ENCODE data around the gene PDILT.
A peak's percentile ranks its signal among the peaks of the same experiment; 100 is the strongest.

The PDILT gene

DNA sequence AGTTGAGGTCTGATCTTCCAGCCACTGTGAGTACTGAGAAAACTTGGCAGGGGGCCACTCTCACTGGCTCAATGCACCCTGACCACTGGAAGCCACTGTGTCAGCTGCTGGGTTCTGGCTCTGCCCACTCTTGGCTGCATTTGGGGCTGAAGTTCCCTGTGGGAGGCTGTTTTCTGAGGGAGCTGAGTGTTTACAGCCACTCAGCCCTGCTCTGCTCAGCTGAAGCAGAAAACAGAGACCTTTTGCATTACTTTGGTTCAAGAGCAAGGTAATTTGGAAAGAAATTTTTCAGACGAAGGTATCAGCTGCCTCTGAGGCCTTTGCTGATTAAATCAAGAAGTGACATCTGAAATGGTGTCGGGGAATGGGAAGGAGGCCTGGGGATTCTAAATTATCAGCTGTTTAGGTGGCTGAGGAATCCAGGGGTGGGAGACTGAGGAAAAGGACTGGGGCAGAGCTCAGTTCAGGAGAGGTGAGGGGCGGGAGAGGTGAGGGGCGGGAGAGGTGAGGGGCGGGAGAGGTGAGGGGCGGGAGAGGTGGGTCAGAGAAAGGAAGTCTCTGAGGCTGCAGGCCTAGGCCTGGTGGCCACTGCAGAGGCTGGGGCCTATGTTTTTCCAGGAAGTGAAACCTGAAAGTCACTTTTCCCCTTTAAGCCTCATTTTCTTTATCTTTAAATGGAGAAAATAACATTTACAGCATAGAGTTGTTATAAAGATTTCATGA, 5.0 kb upstream of the PDILT start, which contains the start of gene ACSM5:
TSS of gene ACSM5 (plus strand) at position 137 of the 723 bp plus-strand sequence. CDS start 1,951 bp downstream, outside the sequence.
- no peak for DNase-seq (ENCODE audit: low read depth in 1 of 2, low spot score in 1 of 2)

- no peak for DNase-seq (ENCODE audit: low read depth in 1 of 2, low spot score in 1 of 2)
Measured at GRCh38 chr16:20402651-20403050, 1.9 kb downstream of the PDILT start.

DNA sequence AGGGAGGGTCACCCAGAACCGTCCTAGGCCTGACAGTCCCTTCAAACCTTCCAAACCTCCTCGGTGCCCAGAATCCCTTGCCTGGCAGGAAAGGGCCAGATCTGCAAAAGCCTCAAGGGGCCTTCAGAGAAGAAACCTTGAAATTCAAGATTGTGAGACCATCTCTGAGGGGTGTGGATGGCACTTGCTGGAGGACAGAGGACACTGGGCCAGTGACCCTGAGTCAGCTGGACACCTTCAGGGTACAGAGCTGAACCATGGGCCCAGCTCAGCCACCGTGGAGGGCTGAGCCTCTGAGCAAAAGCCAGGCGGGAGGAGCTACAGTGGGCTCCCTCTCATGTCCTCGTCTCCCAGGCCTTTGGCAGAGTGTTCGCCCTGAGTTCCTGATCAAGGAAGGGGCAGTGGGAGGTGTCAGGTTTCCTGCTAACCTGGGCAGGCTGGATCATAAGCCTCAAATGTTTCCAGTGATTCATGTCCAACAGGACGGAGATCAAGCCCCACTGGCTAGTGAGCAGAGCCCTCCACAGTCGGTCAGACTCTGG, 3.0 kb downstream of the PDILT start:
- no peak for DNase-seq (ENCODE audit: low read depth in 1 of 2, low spot score in 1 of 2)

DNA sequence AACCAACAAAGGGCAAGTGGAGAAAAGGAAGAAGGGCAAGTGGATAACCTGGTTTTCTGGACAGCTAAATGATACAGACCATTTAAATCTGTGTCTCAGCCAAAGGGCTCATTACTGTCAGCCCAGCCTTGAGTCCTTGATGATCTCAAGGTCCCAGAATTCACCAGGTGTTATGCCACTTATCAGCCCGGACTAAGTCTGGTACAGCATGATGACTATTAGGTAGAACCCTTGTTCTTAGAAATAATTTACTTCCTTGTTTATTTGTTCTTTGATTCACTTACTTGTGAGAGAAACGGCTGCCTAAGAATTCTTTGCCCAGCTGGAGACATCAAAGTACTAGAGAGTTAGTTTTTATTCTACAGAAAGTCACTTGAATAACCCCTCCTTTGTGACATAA, 3.5 kb downstream of the PDILT start:
- DNase-seq (ENCODE audit: low read depth in 1 of 2, low spot score in 1 of 2) = no peak

DNA sequence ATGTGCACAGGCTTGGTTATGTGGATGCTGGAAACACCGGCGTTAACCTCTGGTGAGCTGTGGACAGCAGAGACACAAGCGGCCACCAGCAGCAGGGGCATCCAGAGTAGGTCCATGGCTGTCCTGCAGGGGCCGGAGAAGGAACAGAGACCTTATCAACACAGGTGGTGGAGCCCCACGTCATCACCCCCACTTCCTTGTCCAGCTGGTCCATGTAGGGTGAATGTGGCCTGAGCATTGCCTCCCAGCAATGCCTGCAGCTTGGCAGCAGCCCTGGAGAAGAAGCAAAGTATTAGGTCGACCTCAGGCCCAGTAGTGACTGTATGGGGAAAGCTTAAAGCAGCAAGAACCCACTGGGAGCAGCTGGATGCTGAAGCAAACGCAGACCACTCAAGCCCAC, 5.4 kb downstream of the PDILT start:
- no peak for DNase-seq (ENCODE audit: low read depth in 1 of 2, low spot score in 1 of 2)

DNA sequence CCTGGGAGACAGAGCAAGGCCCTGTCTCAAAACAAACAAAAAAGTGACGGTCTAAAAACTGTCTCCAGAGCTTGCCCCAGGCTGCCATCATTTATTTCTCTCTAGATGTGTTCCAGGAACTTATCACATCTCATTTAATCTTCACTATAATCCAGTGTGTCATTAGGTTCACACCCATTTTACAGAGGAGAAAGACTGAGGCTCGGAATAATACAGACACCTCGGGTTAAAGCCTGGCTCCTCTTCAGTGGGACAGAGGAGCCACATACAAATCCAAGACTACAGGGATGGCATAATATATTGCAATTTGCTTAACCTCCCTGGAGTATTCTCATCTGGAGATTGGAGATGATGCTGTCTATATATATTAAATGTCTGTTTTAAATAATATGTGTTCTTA, 5.9 kb downstream of the PDILT start:
- DNase-seq (ENCODE audit: low read depth in 1 of 2, low spot score in 1 of 2) = no peak

- DNase-seq (ENCODE audit: low read depth in 1 of 2, low spot score in 1 of 2) = no peak
Measured at GRCh38 chr16:20397468-20398074, 7.0 kb downstream of the PDILT start.

DNA sequence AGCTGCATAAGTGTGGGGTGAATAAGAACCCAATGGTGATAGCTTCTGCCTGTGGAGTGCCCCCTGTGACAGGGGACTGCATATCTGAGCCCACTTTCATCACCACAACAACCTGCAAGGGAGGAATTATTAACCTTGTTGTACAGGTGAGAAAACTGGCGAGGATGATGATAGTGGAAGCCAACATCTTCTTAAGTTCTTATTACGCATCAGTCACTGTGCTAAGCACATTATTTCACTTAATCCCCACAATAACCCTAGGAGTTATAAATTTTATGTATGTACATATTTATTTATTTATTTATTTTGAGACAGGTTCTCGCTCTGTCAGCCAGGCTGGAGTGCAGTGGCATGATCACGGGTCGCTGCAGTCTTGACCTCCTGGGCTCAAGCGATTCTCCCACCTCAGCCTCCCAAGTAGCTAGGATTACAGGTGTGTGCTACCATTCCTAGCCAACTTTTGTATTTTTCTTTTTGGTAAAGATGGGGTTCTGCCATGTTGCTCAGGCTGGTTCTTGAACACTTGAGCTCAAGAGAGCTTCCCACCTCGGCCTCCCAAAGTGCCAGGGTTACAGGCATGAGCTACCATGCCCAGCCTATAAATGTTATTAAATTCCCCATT, 7.6 kb downstream of the PDILT start:
- DNase-seq (ENCODE audit: low read depth in 1 of 2, low spot score in 1 of 2) = no peak

DNA sequence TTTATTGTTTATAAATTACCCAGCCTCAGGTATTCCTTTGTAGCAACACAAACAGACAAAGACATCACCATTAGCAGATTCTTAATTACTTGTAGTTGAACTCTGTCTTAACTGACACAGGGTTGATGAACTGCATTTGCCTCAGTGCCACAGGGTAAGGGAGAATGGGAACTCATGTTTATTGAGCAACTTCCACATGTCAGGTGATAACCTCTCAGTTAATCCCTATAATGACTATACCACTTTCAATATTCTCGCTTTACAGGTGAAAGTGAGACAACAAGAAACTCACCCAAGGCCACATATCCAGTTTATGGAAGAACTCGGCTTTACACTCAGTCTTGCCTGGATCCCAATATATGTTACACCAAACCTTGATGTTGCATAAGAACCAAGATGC, 8.6 kb downstream of the PDILT start:
- no peak for DNase-seq (ENCODE audit: low read depth in 1 of 2, low spot score in 1 of 2)

GRCh38 chr16:20393801-20394577, 10.5 kb downstream of the PDILT start:
- DNase-seq (ENCODE audit: low read depth in 1 of 2, low spot score in 1 of 2) = no peak

GRCh38 chr16:20391045-20391444, 13.5 kb downstream of the PDILT start:
- no peak for DNase-seq (ENCODE audit: low read depth in 1 of 2, low spot score in 1 of 2)

DNA sequence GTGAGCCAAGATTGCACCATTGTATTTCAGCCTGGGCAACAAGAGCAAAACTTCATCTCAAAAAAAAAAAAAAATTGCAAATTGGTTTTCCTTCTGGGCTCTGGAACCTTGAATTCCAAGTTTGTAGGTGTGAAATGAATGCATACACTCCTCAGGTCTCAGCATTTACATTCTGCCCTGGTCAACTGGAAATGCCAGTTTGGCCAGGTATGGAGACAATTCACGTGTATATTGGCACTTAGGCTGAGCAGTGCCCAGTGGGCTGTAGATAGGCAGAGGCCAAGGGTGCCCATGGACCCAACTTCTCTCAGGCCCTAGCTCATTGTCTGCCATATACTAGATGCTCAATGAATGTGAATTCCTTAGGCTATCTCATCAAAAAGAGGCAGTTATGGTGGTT, 15.7 kb downstream of the PDILT start:
- DNase-seq (ENCODE audit: low read depth in 1 of 2, low spot score in 1 of 2) = no peak

DNA sequence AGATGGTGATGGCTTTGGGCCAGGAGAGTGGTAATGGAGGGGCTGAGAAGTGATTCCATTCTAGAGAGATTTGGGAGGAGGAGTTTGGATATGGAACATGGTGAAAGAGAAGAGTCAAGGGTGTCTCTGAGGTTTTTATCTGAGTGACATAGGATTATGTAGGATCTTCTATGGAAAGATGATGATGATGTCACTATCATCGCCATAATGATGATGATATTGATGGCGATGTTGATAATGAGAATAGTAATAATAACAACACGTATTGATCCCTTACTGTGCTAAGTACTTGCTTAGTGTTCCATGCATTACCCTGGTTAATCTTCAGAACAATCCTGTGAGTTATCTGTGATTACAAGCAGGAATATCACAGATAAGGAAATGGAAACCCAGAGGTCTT, 16.6 kb downstream of the PDILT start:
- no peak for DNase-seq (ENCODE audit: low read depth in 1 of 2, low spot score in 1 of 2)

DNA sequence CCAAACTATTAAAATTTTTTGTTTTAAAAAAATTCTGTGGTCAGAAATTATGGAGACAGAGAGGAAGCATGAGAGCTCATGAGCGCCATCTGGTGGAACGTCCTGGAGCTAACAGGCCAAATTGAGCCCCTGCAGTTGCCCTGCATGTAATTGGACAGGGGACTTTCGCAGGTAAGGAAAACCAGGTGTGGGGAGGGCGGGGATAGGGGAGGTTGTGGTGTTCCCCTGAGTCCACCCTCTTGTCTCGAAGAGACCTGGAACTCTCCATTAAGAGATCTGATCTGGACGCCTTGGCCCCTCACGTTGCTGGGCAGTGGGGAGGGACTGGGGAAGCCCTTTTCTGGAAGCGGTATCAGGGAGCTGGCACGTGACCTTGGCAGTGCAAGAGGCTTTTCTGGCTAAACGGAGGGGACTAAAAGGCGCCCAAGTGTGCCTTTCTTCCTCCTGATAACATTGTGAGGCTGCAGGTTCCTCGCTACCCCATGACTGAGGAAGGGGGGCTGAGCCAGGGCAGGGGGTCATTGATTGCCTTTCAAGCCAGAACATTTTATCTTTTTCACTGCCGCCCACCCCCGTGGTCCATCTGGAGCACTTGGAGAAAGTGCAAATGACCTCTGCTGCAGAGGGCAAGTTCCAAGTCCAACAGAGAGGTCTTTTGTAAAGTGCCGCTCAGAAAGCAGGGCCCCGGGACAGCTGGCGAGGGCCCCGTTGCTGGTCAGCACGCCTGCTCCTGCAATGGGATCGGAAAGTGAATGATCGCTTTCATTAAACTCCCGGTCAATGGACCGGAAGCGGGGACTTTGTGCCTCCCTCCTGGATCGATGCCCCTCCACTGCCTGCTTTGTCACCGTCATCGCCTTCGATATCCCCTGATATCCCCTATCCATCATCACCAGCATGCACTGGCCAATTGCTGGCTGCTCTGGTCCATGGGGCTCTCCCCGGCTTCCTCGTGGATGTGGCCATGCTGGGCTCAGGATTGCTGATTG, 18.4 kb downstream of the PDILT start:
- DNase-seq (ENCODE audit: low read depth in 1 of 2, low spot score in 1 of 2) = peak; percentile 13 to 16

DNA sequence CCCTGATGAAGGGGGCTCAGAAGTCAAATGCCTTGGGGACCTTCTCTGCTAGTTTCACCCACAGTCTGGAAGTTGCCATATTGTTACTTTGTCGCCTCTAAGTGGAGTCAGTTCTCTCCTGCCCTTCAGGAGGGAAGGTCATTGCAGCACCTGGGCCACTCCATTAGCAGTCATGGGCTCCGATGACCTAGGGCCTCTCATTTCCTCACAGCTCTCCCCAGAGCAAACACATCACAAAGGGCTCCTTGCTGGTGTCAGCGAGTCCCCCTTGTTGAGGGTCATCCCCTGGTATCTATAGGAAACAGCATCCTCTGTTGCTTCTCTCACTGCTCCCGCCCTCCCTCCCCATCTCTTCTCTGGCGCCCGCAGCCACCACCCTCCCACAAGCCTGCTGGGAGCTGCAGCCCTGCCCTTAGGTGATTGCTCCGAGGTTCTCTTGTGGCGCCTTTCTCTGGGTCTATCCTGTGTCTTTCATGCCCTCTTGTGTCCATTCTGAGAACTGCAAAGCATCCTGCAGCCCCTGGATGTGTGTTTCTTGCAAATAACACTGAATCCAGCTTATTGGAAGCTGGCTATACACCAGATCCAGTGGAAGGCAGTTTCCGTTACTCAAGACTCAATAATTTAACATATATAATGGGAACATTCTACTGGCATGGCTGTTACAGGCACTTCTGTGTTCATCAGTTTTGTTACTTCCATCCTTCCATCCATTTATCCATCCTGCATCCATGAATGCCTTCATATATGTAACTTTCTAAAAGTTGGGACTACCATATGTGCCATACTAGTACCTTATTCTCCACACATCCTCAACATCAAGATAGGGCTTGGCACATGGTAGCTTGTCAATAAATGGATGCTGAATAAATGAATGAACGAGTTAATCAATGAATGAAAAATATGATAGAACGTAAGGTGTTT, 21.2 kb downstream of the PDILT start:
- peak; percentile 1 to 40 for DNase-seq (ENCODE audit: low read depth in 1 of 2, low spot score in 1 of 2)

DNA sequence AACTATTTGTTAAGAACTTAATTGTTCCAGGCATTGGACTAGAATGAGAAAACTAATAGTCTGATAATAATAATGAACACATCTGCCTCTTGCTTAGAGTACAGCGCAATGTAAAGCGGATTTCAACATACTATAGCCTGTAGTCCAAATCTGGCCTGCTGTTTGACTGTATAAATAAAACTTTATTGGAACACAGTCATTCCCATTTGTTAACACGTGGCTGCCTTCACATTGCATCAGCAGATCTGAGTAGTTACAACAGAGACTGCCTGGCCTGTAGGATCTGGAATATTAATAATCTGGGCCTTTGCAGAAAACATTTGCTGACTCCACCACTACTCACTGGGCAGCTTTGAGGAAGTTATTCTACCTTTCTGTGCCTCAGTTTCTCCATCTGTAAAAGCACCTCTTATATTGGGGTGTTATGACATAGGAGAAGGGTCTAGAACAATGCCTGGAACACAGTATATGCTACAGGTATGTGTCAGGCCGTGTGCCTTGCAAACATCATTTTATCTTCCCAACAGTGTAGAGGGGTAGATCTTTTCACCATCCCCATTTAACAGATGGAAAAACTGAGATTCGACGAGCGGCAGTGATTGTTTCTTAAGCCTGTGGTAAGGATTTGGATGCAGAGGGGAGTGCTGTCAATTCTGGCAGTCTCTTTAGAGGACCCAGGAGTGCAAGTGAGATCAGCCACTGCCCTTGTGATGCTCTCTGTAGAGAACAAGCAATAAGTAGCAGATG, 22.2 kb downstream of the PDILT start:
- no peak for DNase-seq (ENCODE audit: low read depth in 1 of 2, low spot score in 1 of 2)

DNA sequence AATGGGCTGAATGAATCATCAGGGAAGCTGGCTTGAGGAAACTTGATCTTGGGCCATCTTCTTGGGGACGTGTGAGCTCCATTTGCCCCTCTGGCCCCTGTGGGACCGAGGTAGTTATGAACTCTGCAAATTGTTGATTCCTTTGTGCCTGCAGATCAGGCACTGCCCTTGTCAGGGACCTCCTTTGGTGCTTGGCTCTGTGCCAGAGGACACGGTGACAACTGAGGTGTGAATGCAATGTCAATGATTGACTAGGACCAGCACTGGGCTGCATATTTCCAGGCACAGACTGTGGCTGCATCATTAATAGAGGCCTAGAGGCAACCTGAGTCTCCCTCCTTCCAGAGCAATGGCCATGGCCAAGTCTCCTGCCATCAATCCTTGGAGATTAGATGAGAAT, 23.8 kb downstream of the PDILT start:
- no peak for DNase-seq (ENCODE audit: low read depth in 1 of 2, low spot score in 1 of 2)

DNA sequence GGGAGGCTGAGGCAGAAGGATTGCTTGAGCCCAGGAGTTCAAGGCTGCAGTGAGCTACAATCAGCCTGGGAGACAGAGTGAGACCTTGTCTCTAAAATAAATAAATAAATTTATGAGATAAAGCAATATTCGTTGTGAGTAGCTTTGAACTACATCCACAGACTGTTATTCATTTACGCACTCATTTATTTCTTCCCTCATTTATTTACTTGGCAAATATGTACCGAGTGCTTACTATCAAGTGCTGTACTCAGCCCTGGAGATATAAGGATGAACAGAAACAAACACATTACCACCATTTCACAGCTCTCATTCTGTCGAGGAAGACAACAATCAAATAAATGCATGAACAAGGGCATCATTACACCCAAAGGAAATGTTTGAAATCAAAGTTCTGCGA, 27.4 kb downstream of the PDILT start:
- no peak for DNase-seq (ENCODE audit: low read depth in 1 of 2, low spot score in 1 of 2)
